ENCODE results near the gene NINJ2. TPM values are rescaled to one million over a fixed set of nuclear protein-coding genes. Genes with fewer than 3 reads are reported as not detected.

The NINJ2 gene
- total and polyA plus RNA-seq, 12 donors, result 1.1 to 9.1 (median 2.0) TPM

DNA sequence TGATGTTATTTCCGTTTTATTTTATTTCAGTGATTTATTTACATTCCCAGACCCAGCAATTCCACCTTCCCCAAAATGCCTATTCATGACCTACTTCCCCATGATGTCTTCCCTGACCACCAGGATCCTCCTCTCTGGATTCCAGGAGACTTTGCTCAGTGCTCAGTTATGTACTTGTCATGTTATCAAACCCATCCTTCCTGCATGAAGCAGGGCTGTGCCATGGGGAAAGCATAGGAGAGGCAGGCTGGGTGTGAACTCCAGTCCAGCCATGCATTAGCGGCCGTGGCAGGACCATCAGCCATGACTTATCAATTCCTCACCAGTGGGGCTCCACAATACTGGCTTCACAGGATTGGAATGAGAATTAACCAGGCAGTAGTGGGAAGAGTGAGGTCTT is 145.7 kb downstream of the NINJ2 start:
- no peak for DNase-seq
- H3K9me3 ChIP-seq (replicated peaks in 1 of 3), result no peaks in the 10 kb centered on the region
- H3K4me1 ChIP-seq (replicated peaks in 1 of 2), result no peaks in the 10 kb centered on the region
- H3K36me3 ChIP-seq (replicated peaks in 1 of 2), result no peaks in the 10 kb centered on the region
- intact Hi-C loops (cut with DNase I), result no loop called here
- no peak overlapping the region for H3K27ac ChIP-seq
- H3K27me3 ChIP-seq, result no peaks in the 10 kb centered on the region
- TF ChIP-seq, protein P1, sequence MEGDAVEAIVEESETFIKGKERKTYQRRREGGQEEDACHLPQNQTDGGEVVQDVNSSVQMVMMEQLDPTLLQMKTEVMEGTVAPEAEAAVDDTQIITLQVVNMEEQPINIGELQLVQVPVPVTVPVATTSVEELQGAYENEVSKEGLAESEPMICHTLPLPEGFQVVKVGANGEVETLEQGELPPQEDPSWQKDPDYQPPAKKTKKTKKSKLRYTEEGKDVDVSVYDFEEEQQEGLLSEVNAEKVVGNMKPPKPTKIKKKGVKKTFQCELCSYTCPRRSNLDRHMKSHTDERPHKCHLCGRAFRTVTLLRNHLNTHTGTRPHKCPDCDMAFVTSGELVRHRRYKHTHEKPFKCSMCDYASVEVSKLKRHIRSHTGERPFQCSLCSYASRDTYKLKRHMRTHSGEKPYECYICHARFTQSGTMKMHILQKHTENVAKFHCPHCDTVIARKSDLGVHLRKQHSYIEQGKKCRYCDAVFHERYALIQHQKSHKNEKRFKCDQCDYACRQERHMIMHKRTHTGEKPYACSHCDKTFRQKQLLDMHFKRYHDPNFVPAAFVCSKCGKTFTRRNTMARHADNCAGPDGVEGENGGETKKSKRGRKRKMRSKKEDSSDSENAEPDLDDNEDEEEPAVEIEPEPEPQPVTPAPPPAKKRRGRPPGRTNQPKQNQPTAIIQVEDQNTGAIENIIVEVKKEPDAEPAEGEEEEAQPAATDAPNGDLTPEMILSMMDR (IDR thresholded peaks at IDR 0.05), result no peak
- no peak for TF ChIP-seq POLR2A (IDR thresholded peaks at IDR 0.05)
- no peak overlapping the region for H3K4me3 ChIP-seq
- WGBS, 4 donors, result 75 to 93% (median 89%) methylated on average over 3 of the region's 3 CpGs

Small RNAs within 50 kb of the gene (small RNA-seq; reads per million reads assigned to genes)
- gene RNU7-103P, result 0 reads per million in 2 donors

Other genes starting within 250 kb of the NINJ2 start
- 10 to 100 TPM in 7 of 9 donors, 1 to 10 TPM in 2; 3.1 to 43.1 (median 28.1) TPM for gene B4GALNT3, start 203.5 kb downstream of the NINJ2 start, total RNA-seq
- 10 to 100 TPM; 16.2 to 38.5 (median 30.5) TPM for gene B4GALNT3, start 203.5 kb downstream of the NINJ2 start, polyA plus RNA-seq
- 100 to 1,000 TPM in 8 of 9 donors, 10 to 100 TPM in 1; 80.4 to 315 (median 131) TPM for gene WNK1, start 89.1 kb upstream of the NINJ2 start, total RNA-seq
- 10 to 100 TPM; 14.2 to 88.9 (median 28.5) TPM for gene WNK1, start 89.1 kb upstream of the NINJ2 start, polyA plus RNA-seq